Limb (tissue), 2 donors: ENCODE results near the gene LSP1.
"Not testable (repeated sequence)": the region's sequence is repeated elsewhere in the genome, so short reads cannot be mapped to it uniquely, and the experiment has no call there.

Experiments
- DNase-seq, 2 donors: peaks; one replicate each; pipeline ENCODE4 v3.0.0-alpha.2; 2016; ENCODE audit errors: extremely low spot score in 2 of 2

Gene LSP1

GRCh38 chr11:1876361-1877063 lies 23.6 kb downstream of the LSP1 start:
- peak; percentile 79 to 82 for DNase-seq

DNA sequence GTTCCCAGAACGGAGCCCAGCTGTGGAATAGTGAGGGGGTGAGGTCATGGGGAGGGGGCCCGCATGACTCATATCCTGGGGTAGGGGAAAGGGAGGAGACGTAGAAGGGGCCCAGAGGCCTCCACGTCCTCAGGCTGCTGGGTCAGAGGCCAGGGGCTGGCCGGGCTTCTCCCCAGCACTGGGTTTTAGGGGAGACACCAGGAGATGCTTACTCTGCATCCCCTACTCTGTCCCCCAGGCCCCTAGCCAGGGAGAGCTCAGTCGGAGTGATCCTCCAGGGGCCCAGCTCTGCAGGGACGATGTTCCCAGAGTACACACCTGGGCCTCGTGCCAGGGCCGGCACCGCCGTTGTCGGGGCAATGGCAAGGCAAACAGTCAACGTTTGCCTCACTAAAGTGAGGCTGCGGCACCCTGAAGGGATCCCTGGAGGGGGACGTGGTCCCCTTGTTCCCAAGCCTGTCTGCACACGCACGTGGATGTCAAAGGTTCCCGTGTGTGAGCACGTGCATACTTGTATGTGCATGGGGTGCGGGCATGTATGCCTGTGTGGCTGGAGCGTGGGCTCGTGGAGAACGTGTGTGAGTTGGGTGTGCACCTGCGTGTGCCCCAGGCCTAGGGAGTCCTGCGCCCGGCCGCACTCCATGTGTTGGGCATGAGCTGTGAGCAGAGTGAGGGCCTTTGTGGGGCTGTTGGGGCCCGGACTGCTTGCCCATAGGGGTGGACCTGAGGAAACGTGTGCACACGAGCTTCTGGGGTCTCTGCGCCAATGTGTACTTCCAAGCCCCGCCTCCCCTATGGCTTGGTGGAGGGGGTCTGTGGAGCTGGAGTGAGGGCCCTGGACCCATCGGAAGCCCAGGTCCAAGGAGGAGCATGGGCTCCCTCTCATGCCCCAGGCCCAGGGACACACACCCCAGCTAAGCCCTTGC lies 24.6 kb downstream of the LSP1 start:
- peak; percentile 55 to 69 for DNase-seq

- peak; percentile 64 to 81 for DNase-seq
Measured at GRCh38 chr11:1878137-1879031, 25.5 kb downstream of the LSP1 start.

GRCh38 chr11:1879342-1879940 lies 26.6 kb downstream of the LSP1 start:
- peak in 1 of 2 donors; percentile 31 for DNase-seq

GRCh38 chr11:1879941-1880720 lies 27.2 kb downstream of the LSP1 start:
- peak; percentile 53 to 78 for DNase-seq

DNA sequence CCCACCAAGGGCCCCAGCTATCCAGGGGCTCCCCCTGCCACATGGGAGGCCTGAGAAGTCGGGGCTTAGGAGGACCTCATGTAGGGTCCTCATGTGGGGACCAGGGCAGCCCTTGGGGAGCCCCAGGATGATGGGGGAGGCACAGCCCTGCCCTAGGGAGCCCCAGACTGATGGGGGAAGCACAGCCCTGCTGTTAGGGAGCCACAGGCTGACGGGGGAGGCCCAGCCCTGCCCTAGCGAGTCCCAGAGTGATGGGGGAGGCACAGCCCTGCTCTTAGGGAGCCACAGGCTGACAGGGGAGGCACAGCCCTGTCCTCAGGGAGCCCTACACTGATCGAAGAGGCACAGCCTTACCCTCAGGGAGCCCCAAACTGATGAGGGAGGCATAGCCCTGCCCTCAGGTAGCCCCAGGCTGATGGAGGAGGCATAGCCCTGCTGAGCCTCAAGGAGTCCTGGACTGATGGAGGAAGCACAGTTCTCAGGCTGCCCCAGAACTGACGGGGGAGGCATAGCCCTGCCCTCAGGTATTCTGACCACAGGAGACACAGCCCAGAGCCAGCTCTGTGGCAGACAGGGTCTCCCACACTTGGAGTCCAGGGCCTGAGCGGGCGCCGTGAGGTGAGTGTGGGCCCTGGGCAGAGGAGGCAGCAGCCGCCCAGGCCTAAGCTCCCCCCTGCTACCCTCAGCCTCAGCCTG lies 28.0 kb downstream of the LSP1 start:
- no peak for DNase-seq

- DNase-seq, result peak; percentile 81 to 85
Measured at GRCh38 chr11:1881442-1882264, 28.8 kb downstream of the LSP1 start.

GRCh38 chr11:1882265-1883238 lies 29.7 kb downstream of the LSP1 start:
- peak; percentile 91 to 96 for DNase-seq

DNA sequence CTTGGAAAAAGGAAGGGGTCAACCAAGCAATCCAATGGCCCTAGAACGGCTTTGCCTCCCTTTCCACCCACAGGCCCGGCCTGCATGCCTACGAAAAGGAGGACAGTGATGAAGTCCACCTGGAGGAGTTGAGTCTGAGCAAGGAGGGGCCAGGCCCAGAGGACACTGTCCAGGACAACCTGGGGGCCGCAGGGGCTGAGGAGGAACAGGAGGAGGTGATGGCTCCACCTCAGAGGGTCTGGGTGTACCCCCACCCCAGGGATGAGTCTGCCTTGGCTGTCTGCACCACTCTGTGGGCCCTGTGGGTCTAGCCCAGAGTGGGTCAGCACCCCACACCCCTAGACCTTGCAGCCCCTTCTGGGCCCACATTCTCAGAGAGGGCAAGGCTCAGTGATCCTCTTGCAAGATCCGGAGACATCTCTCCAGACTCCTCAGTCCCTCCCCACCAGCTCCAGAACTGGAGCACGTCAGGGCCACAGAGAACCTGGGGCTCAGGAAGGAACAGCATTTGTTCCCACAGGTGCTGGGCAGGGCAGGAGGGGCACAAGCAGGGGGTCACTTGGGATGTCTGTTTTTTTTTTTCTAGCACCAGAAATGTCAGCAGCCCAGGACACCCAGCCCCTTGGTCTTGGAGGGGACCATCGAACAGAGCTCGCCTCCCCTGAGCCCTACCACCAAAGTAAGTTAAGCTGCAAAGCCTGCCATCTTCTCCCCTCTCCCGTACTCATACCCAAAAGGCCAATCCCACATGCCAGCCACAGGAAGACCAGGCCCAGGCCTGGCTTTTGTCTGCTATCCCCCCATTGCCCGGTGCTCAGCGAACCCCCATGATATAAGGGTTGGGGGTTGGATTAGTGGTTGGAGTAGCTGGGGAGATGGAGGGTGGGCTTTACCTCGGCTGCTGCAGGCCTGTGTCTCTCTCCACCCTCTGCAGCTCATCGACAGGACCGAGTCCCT lies 30.7 kb downstream of the LSP1 start:
- DNase-seq, result peak in 1 of 2 donors; percentile 29

GRCh38 chr11:1884303-1884700 lies 31.4 kb downstream of the LSP1 start:
- DNase-seq, result no peak

DNA sequence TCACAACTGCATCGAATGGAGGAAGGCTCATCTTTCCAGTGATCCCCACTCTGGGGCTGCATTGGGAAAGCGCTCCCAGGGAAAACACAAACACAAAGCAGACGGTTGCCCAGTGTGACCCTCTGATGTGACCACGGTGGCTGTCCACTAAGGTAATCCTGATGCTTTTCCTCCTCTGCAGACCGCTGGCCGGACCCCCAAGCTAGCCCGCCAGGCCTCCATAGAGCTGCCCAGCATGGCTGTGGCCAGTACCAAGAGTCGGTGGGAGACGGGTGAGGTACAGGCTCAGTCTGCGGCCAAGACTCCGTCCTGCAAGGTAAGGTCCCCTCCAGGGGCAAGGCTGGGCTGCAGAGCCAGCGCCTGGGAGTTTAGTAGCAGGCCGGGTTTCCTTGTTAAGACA lies 33.7 kb downstream of the LSP1 start:
- DNase-seq, result not testable (repeated sequence)

GRCh38 chr11:1887451-1888346 lies 34.8 kb downstream of the LSP1 start:
- peak in 1 of 2 donors; percentile 28 for DNase-seq

DNA sequence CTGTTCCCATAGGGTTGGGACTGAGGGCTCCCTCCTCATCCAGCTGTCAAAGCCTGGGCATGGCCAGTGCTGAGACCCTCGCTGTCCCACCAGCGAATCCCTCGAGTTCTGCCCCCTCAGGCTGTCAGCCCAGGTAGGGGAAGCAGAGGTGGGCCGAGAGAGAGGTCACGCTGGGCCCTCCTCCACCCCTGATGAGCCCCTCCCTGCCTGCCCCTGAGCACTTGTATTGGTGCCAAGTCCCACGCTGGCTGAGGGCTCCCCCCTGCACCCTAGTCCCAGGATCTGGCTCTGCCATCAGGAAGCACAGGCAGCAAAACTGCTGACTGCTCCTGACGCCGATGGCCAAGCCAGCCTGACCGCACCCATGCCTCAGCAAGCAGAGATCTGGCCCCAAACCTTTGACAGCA lies 35.5 kb downstream of the LSP1 start:
- no peak for DNase-seq

- no peak for DNase-seq
Measured at GRCh38 chr11:1888811-1889210, 35.9 kb downstream of the LSP1 start.

GRCh38 chr11:1889224-1889930 lies 36.5 kb downstream of the LSP1 start:
- peak in 1 of 2 donors; percentile 35 for DNase-seq
